ENCODE measurements around the gene SRRM1.
"Not testable (repeated sequence)": the region's sequence is repeated elsewhere in the genome, so short reads cannot be mapped to it uniquely, and the experiment has no call there.

Gene SRRM1

DNA sequence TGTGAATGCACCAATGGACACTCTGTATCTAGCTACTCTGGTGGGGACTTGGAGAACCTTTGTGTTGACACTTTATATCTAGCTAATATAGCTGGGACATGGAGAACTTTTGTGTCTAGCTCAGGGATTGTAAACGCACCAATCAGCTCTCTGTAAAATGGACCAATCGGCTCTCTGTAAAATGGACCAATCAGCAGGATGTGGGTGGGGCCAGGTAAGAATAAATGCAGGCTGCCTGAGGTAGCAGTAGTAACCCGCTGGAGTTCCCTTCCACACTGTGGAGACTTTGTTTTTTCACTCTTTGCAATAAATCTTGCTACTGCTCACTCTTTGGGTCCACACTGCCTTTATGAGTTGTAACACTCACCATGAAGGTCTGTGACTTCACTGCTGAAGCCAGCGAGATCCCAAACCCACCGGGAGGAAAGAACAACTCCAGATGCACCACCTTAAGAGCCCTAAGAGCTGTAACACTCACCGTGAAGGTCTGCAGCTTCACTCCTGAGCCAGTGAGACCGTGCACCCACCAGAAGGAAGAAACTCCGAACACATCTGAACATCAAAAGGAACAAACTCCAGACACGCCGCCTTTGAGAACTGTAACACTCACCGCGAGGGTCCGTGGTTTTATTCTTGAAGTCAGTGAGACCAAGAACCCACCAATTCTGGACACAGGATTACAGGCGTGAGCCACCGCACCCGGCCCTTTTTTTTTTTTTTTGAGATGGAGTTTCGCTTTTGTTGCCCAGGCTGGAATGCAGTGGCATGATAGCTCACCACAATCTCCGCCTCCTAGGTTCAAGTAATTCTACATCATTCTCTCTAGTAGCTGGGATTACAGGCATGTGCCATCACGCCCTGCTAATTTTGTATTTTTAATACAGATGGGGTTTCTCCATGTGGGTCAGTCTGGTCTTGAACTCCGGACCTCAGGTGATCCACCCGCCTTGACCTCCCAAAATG is 79.3 kb downstream of the SRRM1 start:
- not testable (repeated sequence) for DNase-seq
